K562 (cell line): ENCODE results near the gene PET117. TPM values are rescaled to one million over a fixed set of nuclear protein-coding genes. Genes with fewer than 3 reads are reported as not detected.

Source experiments
- ATAC-seq: fragments of 200-7000 bp; cut with Tn5 transposase; 3 replicates; pipeline ENCODE4 v1.9.1; 2020; ENCODE audit warnings: moderate library complexity
- BruUV-seq: library from RNA; stranded (reverse); fragments of 400-500 nt; replicated peaks from 2 replicates; lab custom pipeline; 2021; lab: Mats Ljungman, UMichigan
- CTCF ChIA-PET: fragments of 300-600 bp; formaldehyde crosslinking; extraction: SDS; loops from one replicate; lab custom pipeline; 2021; ENCODE audit warnings: low intra/inter-chr PET ratio; lab: Yijun Ruan, JAX
- POLR2A ChIA-PET: fragments of 300-600, 350-650 bp; sonication (Branson Sonifier 250); formaldehyde crosslinking; extraction: SDS; loops from one replicate; lab custom pipeline; 2021; ENCODE audit warnings: antibody characterized with exemption, inconsistent platforms; lab: Yijun Ruan, JAX
- DNase-seq, 4 experiments: peaks; one replicate each; pipeline versions ENCODE4 v3.0.0 to v3.0.0-alpha.2; 2011 to 2018; ENCODE audit warnings: low spot score in 3 of 4, mixed read lengths in 3 of 4; ENCODE audit errors: extremely low read depth in 1 of 4
- FAIRE-seq: peaks from 2 replicates; lab custom pipeline; 2011; peaks lifted over from hg19 to GRCh38; lab: Jason Lieb, UNC
- H2AFZ ChIP-seq: 2 replicates; pipeline ENCODE4 v1.6.0; 2011; ENCODE audit warnings: low read depth, low read length, control low read depth, inconsistent platforms
- H3K27ac ChIP-seq: fragments of 200-600 bp; 3 replicates; pipeline ENCODE4 v1.8.0; 2011; ENCODE audit warnings: low read depth, mild to moderate bottlenecking, control low read depth, inconsistent platforms, low read length, moderate library complexity, mixed read lengths; ENCODE audit errors: extremely low read depth
- H3K27me3 ChIP-seq, 2 experiments: fragments of 300-600 bp in 1 of 2; 2 replicates in 1 of 2; 3 replicates in 1 of 2; pipeline versions ENCODE4 v1.6.0 to v1.8.0; 2011; ENCODE audit warnings: inconsistent platforms in 2 of 2, low read length in 2 of 2, mild to moderate bottlenecking in 1 of 2, mixed read lengths in 1 of 2, moderate library complexity in 1 of 2; ENCODE audit not compliant: control insufficient read depth in 2 of 2, insufficient read depth in 2 of 2
- H3K36me3 ChIP-seq: fragments of 300-600 bp; 3 replicates; pipeline ENCODE4 v1.8.0; 2011; ENCODE audit warnings: mild to moderate bottlenecking, low read length, inconsistent platforms; ENCODE audit not compliant: control insufficient read depth, insufficient read depth
- H3K4me1 ChIP-seq, 2 experiments: fragments of 200-600 bp in 1 of 2; replicated peaks in 1 of 2; 2 replicates in 1 of 2; 3 replicates in 1 of 2; pipeline versions ENCODE4 v1.5.1 to v1.8.0; 2011; ENCODE audit warnings: inconsistent platforms in 2 of 2, low read length in 2 of 2, mild to moderate bottlenecking in 1 of 2, mixed read lengths in 1 of 2, moderate library complexity in 1 of 2; ENCODE audit not compliant: control insufficient read depth in 2 of 2, insufficient read depth in 2 of 2
- H3K4me2 ChIP-seq: 2 replicates; pipeline ENCODE4 v1.6.1; 2011; ENCODE audit warnings: low read length, control low read depth, inconsistent platforms, mixed read lengths; ENCODE audit not compliant: insufficient read depth
- H3K4me3 ChIP-seq: fragments of 200-600 bp; sonication (generic), shearing (Covaris generic); 2 replicates; pipeline ENCODE4 v1.5.1; 2016; ENCODE audit warnings: control low read depth, inconsistent platforms
- H3K79me2 ChIP-seq: fragments of 200-600 bp; 3 replicates; pipeline ENCODE4 v1.8.0; 2011; ENCODE audit warnings: low read length, inconsistent platforms; ENCODE audit not compliant: control insufficient read depth, insufficient read depth
- H3K9ac ChIP-seq, 2 experiments: 2 replicates each; pipeline versions ENCODE4 v1.6.0 to v1.6.1; 2011; ENCODE audit warnings: low read depth in 2 of 2, low read length in 2 of 2, control low read depth in 1 of 2, inconsistent platforms in 1 of 2, mild to moderate bottlenecking in 1 of 2, mixed read lengths in 1 of 2; ENCODE audit not compliant: insufficient read depth in 1 of 2
- H3K9me1 ChIP-seq: one replicate; pipeline ENCODE4 v1.6.0; 2011; ENCODE audit warnings: inconsistent platforms, mild to moderate bottlenecking, low read length, moderate library complexity; ENCODE audit not compliant: control insufficient read depth, insufficient read depth
- H3K9me3 ChIP-seq: replicated peaks from 2 replicates; pipeline ENCODE4 v1.5.1; 2011; ENCODE audit warnings: low read depth, low read length, inconsistent platforms; ENCODE audit not compliant: control insufficient read depth, insufficient read depth
- H4K20me1 ChIP-seq: replicated peaks from 2 replicates; pipeline ENCODE4 v1.6.1; 2011; ENCODE audit warnings: low read length, inconsistent platforms, mixed read lengths; ENCODE audit not compliant: control insufficient read depth, insufficient read depth
- CEBPB ChIP-seq: fragments of 450-650 bp; IDR thresholded peaks from 2 replicates; pipeline ENCODE4 v1.6.1; 2016; ENCODE audit warnings: missing genetic modification characterization, missing compliant biosample characterization
- ELF4 ChIP-seq: fragments of 450-650 bp; formaldehyde crosslinking; IDR thresholded peaks from 2 replicates; pipeline ENCODE4 v1.4.0; 2022; ENCODE audit warnings: missing genetic modification characterization
- EWSR1 ChIP-seq: fragments of 450-650 bp; IDR thresholded peaks from 2 replicates; pipeline ENCODE4 v1.6.1; 2018; ENCODE audit warnings: borderline replicate concordance, mild to moderate bottlenecking, low read depth, moderate library complexity; ENCODE audit not compliant: partially characterized antibody
- NCOR1 ChIP-seq: fragments of 450-650 bp; IDR thresholded peaks from 2 replicates; pipeline ENCODE4 v1.6.1; 2016; ENCODE audit warnings: mild to moderate bottlenecking, moderate library complexity
- POLR2AphosphoS2 ChIP-seq: IDR thresholded peaks from 2 replicates; pipeline ENCODE4 v1.6.1; 2012; ENCODE audit warnings: low read length, improper control_type of control experiment
- RB1 ChIP-seq: fragments of 450-650 bp; IDR thresholded peaks from 2 replicates; pipeline ENCODE4 v1.6.1; 2017; ENCODE audit warnings: low read depth, mild to moderate bottlenecking
- RBFOX2 ChIP-seq: fragments of 200-400 bp; formaldehyde crosslinking; IDR thresholded peaks from 2 replicates; pipeline ENCODE4 v1.6.1; 2017; ENCODE audit warnings: low read depth, mild to moderate bottlenecking, low read length, moderate library complexity
- SPI1 ChIP-seq: IDR thresholded peaks from 2 replicates; pipeline ENCODE4 v1.6.1; 2011; ENCODE audit warnings: low read depth, low read length, control low read depth, borderline replicate concordance
- TAF15 ChIP-seq: fragments of 200-400 bp; formaldehyde crosslinking; IDR thresholded peaks from 2 replicates; pipeline ENCODE4 v1.6.1; 2017; ENCODE audit warnings: mild to moderate bottlenecking, low read depth, low read length, moderate library complexity
- XRCC3 ChIP-seq: fragments of 450-650 bp; IDR thresholded peaks from 2 replicates; pipeline ENCODE4 v1.6.1; 2017; ENCODE audit warnings: mild to moderate bottlenecking, moderate library complexity
- ZNF239 ChIP-seq: fragments of 250-450 bp; sonication (Bioruptor Pico); IDR thresholded peaks from 2 replicates; pipeline ENCODE4 v1.4.0; 2020; ENCODE audit warnings: mild to moderate bottlenecking
- ZNF311 ChIP-seq: fragments of 250-450 bp; sonication (Bioruptor Pico); IDR thresholded peaks from 2 replicates; pipeline ENCODE4 v1.4.0; 2020; ENCODE audit warnings: mild to moderate bottlenecking, moderate library complexity
- ZNF507 ChIP-seq: conservative IDR thresholded peaks from 2 replicates; pipeline ENCODE4 v1.6.1; 2017; ENCODE audit warnings: missing genetic modification characterization, missing compliant biosample characterization
- WGBS: fragments of 100-300 bp; shearing (Covaris generic); methylation state at CpG from one replicate; pipeline ENCODE4 v1.1.6; 2016; ENCODE audit warnings: low coverage, mixed read lengths; ENCODE audit not compliant: insufficient coverage; ENCODE audit errors: missing lambda C conversion rate; 5-methylcytosine and 5-hydroxymethylcytosine counted together
- in situ Hi-C: fragments of 300-500 bp; cut with MboI; formaldehyde crosslinking; loops from 4 replicates; pipeline ENCODE4 v1.15.0; 2018; ENCODE audit warnings: inconsistent platforms, mixed read lengths
- intact Hi-C: fragments of 100-400 bp; cut with micrococcal nuclease; formaldehyde crosslinking; loops from 2 replicates; pipeline ENCODE4 v1.14.2; 2022
- polyA plus RNA-seq, 8 experiments: library from polyadenylated mRNA; depleted of rRNA in 4 of 8; stranded (reverse) in 5 of 8; unstranded in 3 of 8; fragments of >200 nt; fragmentation: Nextera tagmentation in 2 of 8; fragmentation: Illumina TruSeq in 1 of 8; extraction: Ambion mirVana in 2 of 8; extraction: Trizol in 1 of 8; gene quantifications; 2 replicates each; pipeline versions ENCODE4 v1.2.1 to v1.2.3, GENCODE V29; 2011 to 2014; ENCODE audit warnings: inconsistent platforms in 1 of 8, missing spikeins in 1 of 8
- total RNA-seq, 7 experiments: library from RNA; depleted of rRNA in 6 of 7; stranded (reverse); fragments of >200 nt in 6 of 7; fragmentation: Illumina TruSeq in 2 of 7; extraction: Trizol in 2 of 7; gene quantifications; 2 replicates each; pipeline versions ENCODE4 v1.2.1 to v1.2.3, GENCODE V29; 2011 to 2021; ENCODE audit warnings: low replicate concordance in 1 of 7
- TF ChIP-seq, protein P1 (sequence below): sonication (generic); formaldehyde crosslinking; IDR thresholded peaks from 2 replicates; pipeline ENCODE4 v1.8.0; 2022; ENCODE audit warnings: mild to moderate bottlenecking, missing genetic modification reagents
- TF ChIP-seq, protein P2 (sequence below): sonication (generic); formaldehyde crosslinking; IDR thresholded peaks from 2 replicates; pipeline ENCODE4 v1.8.0; 2022; ENCODE audit warnings: mild to moderate bottlenecking, missing genetic modification reagents, borderline replicate concordance
- TF ChIP-seq, protein P3 (sequence below): fragments of 250-450 bp; sonication (Bioruptor Pico); IDR thresholded peaks from 2 replicates; pipeline ENCODE4 v1.8.0; 2021; ENCODE audit warnings: mild to moderate bottlenecking, moderate library complexity

Gene PET117
- total and polyA plus RNA-seq, 9 of the 15 experiments (the other 6 are each of a cell fraction or from before 2014, with no cell fraction given) = 7.1 to 18.2 (median 12.4) TPM

DNA sequence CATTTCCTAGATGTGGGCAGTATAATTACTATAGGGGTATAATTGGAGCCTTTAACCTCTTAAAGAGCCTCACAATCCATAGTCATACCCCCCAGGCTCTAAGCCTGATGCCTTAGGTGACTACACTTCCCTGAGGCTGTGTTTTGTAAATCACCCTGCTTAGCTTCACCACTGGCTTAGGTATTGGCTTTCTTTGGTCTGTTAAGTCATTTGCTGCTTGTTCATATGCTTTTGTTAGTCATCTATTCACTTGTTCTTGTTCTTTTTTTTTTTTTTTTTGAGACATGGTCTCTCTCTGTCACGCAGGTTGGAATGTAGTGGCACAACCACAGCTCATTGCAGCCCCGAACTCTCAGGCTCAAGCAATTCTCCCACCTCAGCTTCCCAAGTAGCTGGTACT, 26.7 kb downstream of the PET117 start (continued):
- TF ChIP-seq, protein P1, sequence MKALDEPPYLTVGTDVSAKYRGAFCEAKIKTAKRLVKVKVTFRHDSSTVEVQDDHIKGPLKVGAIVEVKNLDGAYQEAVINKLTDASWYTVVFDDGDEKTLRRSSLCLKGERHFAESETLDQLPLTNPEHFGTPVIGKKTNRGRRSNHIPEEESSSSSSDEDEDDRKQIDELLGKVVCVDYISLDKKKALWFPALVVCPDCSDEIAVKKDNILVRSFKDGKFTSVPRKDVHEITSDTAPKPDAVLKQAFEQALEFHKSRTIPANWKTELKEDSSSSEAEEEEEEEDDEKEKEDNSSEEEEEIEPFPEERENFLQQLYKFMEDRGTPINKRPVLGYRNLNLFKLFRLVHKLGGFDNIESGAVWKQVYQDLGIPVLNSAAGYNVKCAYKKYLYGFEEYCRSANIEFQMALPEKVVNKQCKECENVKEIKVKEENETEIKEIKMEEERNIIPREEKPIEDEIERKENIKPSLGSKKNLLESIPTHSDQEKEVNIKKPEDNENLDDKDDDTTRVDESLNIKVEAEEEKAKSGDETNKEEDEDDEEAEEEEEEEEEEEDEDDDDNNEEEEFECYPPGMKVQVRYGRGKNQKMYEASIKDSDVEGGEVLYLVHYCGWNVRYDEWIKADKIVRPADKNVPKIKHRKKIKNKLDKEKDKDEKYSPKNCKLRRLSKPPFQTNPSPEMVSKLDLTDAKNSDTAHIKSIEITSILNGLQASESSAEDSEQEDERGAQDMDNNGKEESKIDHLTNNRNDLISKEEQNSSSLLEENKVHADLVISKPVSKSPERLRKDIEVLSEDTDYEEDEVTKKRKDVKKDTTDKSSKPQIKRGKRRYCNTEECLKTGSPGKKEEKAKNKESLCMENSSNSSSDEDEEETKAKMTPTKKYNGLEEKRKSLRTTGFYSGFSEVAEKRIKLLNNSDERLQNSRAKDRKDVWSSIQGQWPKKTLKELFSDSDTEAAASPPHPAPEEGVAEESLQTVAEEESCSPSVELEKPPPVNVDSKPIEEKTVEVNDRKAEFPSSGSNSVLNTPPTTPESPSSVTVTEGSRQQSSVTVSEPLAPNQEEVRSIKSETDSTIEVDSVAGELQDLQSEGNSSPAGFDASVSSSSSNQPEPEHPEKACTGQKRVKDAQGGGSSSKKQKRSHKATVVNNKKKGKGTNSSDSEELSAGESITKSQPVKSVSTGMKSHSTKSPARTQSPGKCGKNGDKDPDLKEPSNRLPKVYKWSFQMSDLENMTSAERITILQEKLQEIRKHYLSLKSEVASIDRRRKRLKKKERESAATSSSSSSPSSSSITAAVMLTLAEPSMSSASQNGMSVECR (CRISPR knock-in tag) = no peak
- TF ChIP-seq, protein P2, sequence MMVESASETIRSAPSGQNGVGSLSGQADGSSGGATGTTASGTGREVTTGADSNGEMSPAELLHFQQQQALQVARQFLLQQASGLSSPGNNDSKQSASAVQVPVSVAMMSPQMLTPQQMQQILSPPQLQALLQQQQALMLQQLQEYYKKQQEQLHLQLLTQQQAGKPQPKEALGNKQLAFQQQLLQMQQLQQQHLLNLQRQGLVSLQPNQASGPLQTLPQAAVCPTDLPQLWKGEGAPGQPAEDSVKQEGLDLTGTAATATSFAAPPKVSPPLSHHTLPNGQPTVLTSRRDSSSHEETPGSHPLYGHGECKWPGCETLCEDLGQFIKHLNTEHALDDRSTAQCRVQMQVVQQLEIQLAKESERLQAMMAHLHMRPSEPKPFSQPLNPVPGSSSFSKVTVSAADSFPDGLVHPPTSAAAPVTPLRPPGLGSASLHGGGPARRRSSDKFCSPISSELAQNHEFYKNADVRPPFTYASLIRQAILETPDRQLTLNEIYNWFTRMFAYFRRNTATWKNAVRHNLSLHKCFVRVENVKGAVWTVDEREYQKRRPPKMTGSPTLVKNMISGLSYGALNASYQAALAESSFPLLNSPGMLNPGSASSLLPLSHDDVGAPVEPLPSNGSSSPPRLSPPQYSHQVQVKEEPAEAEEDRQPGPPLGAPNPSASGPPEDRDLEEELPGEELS (CRISPR knock-in tag) = no peak
- no peak for TF ChIP-seq ZNF507
- TF ChIP-seq, all 486 proteins: peak for 0

DNA sequence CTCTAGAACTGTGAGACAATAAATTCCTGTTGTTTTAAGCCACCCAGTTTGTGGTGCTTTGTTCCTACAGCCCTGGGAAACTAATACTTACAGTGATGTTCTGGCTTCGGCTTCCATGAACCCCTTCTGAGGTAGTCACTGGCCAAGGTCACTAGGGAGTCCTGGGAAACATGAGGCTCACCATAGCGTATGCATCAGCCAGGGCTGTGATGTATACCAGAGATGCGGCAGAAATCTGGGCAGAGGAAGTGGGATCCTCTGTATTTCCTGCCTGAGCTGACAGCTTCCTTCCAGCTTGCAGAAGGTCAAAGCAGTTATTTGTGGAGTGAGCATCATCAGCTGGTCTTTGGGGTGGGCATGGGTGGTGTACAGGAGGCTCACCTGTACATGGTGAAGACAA, 27.9 kb downstream of the PET117 start:
- no peaks in the 10 kb centered on the region for H3K79me2 ChIP-seq
- intact Hi-C loops = no loop called here
- no peak for FAIRE-seq
- BruUV-seq = no TSS peak
- H3K4me2 ChIP-seq = no peak overlapping the region
- no peaks in the 10 kb centered on the region for H3K9me3 ChIP-seq
- ATAC-seq = no peak
- no peaks in the 10 kb centered on the region for H3K4me1 ChIP-seq
- no peak overlapping the region for H3K27ac ChIP-seq
- H2AFZ ChIP-seq = no peak overlapping the region
- H3K9me1 ChIP-seq = no peaks in the 10 kb centered on the region
- in situ Hi-C loops = no loop called here
- ChIA-PET CTCF (no interaction called here), POLR2A (no interaction called here)
- H3K9ac ChIP-seq = no peak overlapping the region
- no peaks in the 10 kb centered on the region for H3K36me3 ChIP-seq
- DNase-seq = no peak
- WGBS = 81% methylated on average over 2 of the region's 3 CpGs
- H3K27me3 ChIP-seq = no peaks in the 10 kb centered on the region
- H4K20me1 ChIP-seq = no peaks in the 10 kb centered on the region
- H3K4me3 ChIP-seq = no peak overlapping the region
- TF ChIP-seq CEBPB = no peak
- TF ChIP-seq EWSR1 = no peak
- no peak for TF ChIP-seq ZNF311 (CRISPR knock-in tag)
- no peak for TF ChIP-seq SPI1
- TF ChIP-seq, protein P3, sequence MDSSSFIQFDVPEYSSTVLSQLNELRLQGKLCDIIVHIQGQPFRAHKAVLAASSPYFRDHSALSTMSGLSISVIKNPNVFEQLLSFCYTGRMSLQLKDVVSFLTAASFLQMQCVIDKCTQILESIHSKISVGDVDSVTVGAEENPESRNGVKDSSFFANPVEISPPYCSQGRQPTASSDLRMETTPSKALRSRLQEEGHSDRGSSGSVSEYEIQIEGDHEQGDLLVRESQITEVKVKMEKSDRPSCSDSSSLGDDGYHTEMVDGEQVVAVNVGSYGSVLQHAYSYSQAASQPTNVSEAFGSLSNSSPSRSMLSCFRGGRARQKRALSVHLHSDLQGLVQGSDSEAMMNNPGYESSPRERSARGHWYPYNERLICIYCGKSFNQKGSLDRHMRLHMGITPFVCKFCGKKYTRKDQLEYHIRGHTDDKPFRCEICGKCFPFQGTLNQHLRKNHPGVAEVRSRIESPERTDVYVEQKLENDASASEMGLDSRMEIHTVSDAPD (CRISPR knock-in tag) = no peak
- no peak for TF ChIP-seq NCOR1
- TF ChIP-seq RB1 = no peak
- TF ChIP-seq RBFOX2 = no peak
- TF ChIP-seq TAF15 = no peak
- no peak for TF ChIP-seq XRCC3
- TF ChIP-seq ZNF239 = no peak
- TF ChIP-seq ELF4 (CRISPR knock-in tag) = no peak
- TF ChIP-seq POLR2AphosphoS2 = no peak
